ENCODE results near the gene MIA2.

- TF ChIP-seq CTCF (IDR thresholded peaks at IDR 0.05) (peak in 2 of 4 experiments; percentile 11 to 26), POLR2AphosphoS5 (IDR thresholded peaks at IDR 0.05) (no peak), POLR2A (IDR thresholded peaks at IDR 0.05) (no peak)
Measured at GRCh38 chr14:39426605-39427004, 192.9 kb downstream of the MIA2 start.

All from prostate gland (tissue), 2 donors.